ENCODE data around the gene NPDC1.

Gene NPDC1

GRCh38 chr9:136994180-136994887 is 51.6 kb downstream of the NPDC1 start:
- no peak overlapping the region for H2AFZ ChIP-seq (ENCODE audit: low read length)
- TF ChIP-seq EZH2 (IDR thresholded peaks at IDR 0.05; ENCODE audit: borderline replicate concordance, low read length) = no peak
- no peak for TF ChIP-seq CTCF (IDR thresholded peaks at IDR 0.05; ENCODE audit: low read length)
- H3K9me2 ChIP-seq (ENCODE audit: low read depth, low read length) = no peaks in the 10 kb centered on the region
- H4K20me1 ChIP-seq (ENCODE audit: insufficient read depth, low read length) = no peaks in the 10 kb centered on the region
- H3K4me2 ChIP-seq (ENCODE audit: low read length) = no peak overlapping the region
- no peak overlapping the region for H3K4me3 ChIP-seq (ENCODE audit: low read depth, low read length, poor library complexity, severe bottlenecking)
- no peaks in the 10 kb centered on the region for H3K9me3 ChIP-seq (ENCODE audit: low read length)
- no peak overlapping the region for H3K27ac ChIP-seq (ENCODE audit: low read depth, low read length, poor library complexity, severe bottlenecking)
- no peaks in the 10 kb centered on the region for H3K79me2 ChIP-seq (ENCODE audit: insufficient read depth, low read length)
- peaks cover 20% of the 10 kb centered on the region for H3K4me1 ChIP-seq (ENCODE audit: insufficient read depth, low read length, severe bottlenecking)
- H3F3A ChIP-seq (ENCODE audit: insufficient read depth, low read length) = no peaks in the 10 kb centered on the region
- no peaks in the 10 kb centered on the region; the same call in 1 of the 2 replicates for H3K36me3 ChIP-seq (ENCODE audit: insufficient read depth, low read length)
- no peaks in the 10 kb centered on the region for H3K27me3 ChIP-seq (ENCODE audit: insufficient read depth, low read length)
- no peak overlapping the region for H3K9ac ChIP-seq (ENCODE audit: low read length)

- Histone ChIP-seq H3K4me2 (ENCODE audit: low read length) (peak overlapping the region; percentile 94), H3K36me3 (ENCODE audit: insufficient read depth, low read length) (no peaks in the 10 kb centered on the region; the same call in 1 of the 2 replicates), H2AFZ (ENCODE audit: low read length) (no peak overlapping the region), H3K9ac (ENCODE audit: low read length) (peak overlapping the region; percentile 73), H3F3A (ENCODE audit: insufficient read depth, low read length) (no peaks in the 10 kb centered on the region), H3K4me1 (ENCODE audit: insufficient read depth, low read length, severe bottlenecking) (peaks cover 20% of the 10 kb centered on the region), H4K20me1 (ENCODE audit: insufficient read depth, low read length) (no peaks in the 10 kb centered on the region), H3K4me3 (ENCODE audit: low read depth, low read length, poor library complexity, severe bottlenecking) (peak overlapping the region; percentile 85), H3K27me3 (ENCODE audit: insufficient read depth, low read length) (peaks cover 10% of the 10 kb centered on the region; the same call in 1 of the 2 replicates), H3K79me2 (ENCODE audit: insufficient read depth, low read length) (no peaks in the 10 kb centered on the region), H3K9me2 (ENCODE audit: low read depth, low read length) (no peaks in the 10 kb centered on the region), H3K9me3 (ENCODE audit: low read length) (no peaks in the 10 kb centered on the region), H3K27ac (ENCODE audit: low read depth, low read length, poor library complexity, severe bottlenecking) (peak overlapping the region; percentile 16)
- no peak for TF ChIP-seq CTCF (IDR thresholded peaks at IDR 0.05; ENCODE audit: low read length)
- TF ChIP-seq EZH2 (IDR thresholded peaks at IDR 0.05; ENCODE audit: borderline replicate concordance, low read length) = no peak
Observed at GRCh38 chr9:136992819-136993369, 53.1 kb downstream of the NPDC1 start.

- H3K4me3 ChIP-seq (ENCODE audit: low read depth, low read length, poor library complexity, severe bottlenecking) = peak within 1 kb of the TSS; percentile 85
- H3K79me2 ChIP-seq (ENCODE audit: insufficient read depth, low read length) = no peaks in the 10 kb centered on the region
- no peak within 1 kb of the TSS for H2AFZ ChIP-seq (ENCODE audit: low read length)
- H3K27ac ChIP-seq (ENCODE audit: low read depth, low read length, poor library complexity, severe bottlenecking) = peak within 1 kb of the TSS; percentile 16
- H4K20me1 ChIP-seq (ENCODE audit: insufficient read depth, low read length) = no peaks in the 10 kb centered on the region
- no peaks in the 10 kb centered on the region for H3K9me3 ChIP-seq (ENCODE audit: low read length)
- TF ChIP-seq CTCF (IDR thresholded peaks at IDR 0.05; ENCODE audit: low read length) = no peak
- no peak for TF ChIP-seq EZH2 (IDR thresholded peaks at IDR 0.05; ENCODE audit: borderline replicate concordance, low read length)
- peak within 1 kb of the TSS; percentile 73 for H3K9ac ChIP-seq (ENCODE audit: low read length)
- no peaks in the 10 kb centered on the region for H3K9me2 ChIP-seq (ENCODE audit: low read depth, low read length)
- no peaks in the 10 kb centered on the region for H3F3A ChIP-seq (ENCODE audit: insufficient read depth, low read length)
- peak within 1 kb of the TSS; percentile 94 for H3K4me2 ChIP-seq (ENCODE audit: low read length)
- H3K27me3 ChIP-seq (ENCODE audit: insufficient read depth, low read length) = peaks cover 15% of the 10 kb centered on the region; the same call in 1 of the 2 replicates
- no peaks in the 10 kb centered on the region; the same call in 1 of the 2 replicates for H3K36me3 ChIP-seq (ENCODE audit: insufficient read depth, low read length)
- peaks cover 20% of the 10 kb centered on the region for H3K4me1 ChIP-seq (ENCODE audit: insufficient read depth, low read length, severe bottlenecking)
Observed at GRCh38 chr9:136991993-136992818, 53.8 kb downstream of the NPDC1 start, which contains the start of gene PAXX. Gene PAXX, plus strand, starts transcription at chr9:136992422. Its CDS starts 22 bp downstream, at chr9:136992444.

Data from OCI-LY1 (cell line).